HG03432 (cell line): ENCODE results near the gene GPR31.

Source experiments
- ATAC-seq: cut with Tn5 transposase; IDR thresholded peaks from one replicate; pipeline ENCODE4 v1.9.1; 2021; ENCODE audit warnings: mild to moderate bottlenecking, moderate library complexity; ENCODE audit not compliant: unreplicated experiment

The GPR31 gene

GRCh38 chr6:167119670-167120582, 37.9 kb downstream of the GPR31 start:
- no peak for ATAC-seq

- no peak for ATAC-seq
These were observed 38.9 kb downstream of the GPR31 start for GRCh38 chr6:167118839-167119238.

- no peak for ATAC-seq
These were observed 39.8 kb downstream of the GPR31 start for GRCh38 chr6:167118006-167118405.

GRCh38 chr6:167116838-167117228, 40.9 kb downstream of the GPR31 start:
- ATAC-seq: no peak

- no peak for ATAC-seq
These were observed 41.5 kb downstream of the GPR31 start for GRCh38 chr6:167116109-167116837.

GRCh38 chr6:167115054-167115453, 42.7 kb downstream of the GPR31 start:
- ATAC-seq: no peak

- ATAC-seq: peak; percentile 86
These were observed 43.6 kb downstream of the GPR31 start for GRCh38 chr6:167113935-167114910.

GRCh38 chr6:167113047-167113754, 44.6 kb downstream of the GPR31 start:
- peak; percentile 61 for ATAC-seq

GRCh38 chr6:167112421-167112820, 45.4 kb downstream of the GPR31 start:
- ATAC-seq: no peak

GRCh38 chr6:167111597-167111996, 46.2 kb downstream of the GPR31 start:
- no peak for ATAC-seq

GRCh38 chr6:167109651-167110050, 48.1 kb downstream of the GPR31 start:
- ATAC-seq: no peak

GRCh38 chr6:167108278-167108677, 49.5 kb downstream of the GPR31 start:
- ATAC-seq: no peak

GRCh38 chr6:167107787-167108186, 50.0 kb downstream of the GPR31 start:
- ATAC-seq: no peak

- ATAC-seq: no peak
These were observed 51.4 kb downstream of the GPR31 start for GRCh38 chr6:167106406-167106805.
